ENCODE results near the gene C11orf65.

The C11orf65 gene, protein sequence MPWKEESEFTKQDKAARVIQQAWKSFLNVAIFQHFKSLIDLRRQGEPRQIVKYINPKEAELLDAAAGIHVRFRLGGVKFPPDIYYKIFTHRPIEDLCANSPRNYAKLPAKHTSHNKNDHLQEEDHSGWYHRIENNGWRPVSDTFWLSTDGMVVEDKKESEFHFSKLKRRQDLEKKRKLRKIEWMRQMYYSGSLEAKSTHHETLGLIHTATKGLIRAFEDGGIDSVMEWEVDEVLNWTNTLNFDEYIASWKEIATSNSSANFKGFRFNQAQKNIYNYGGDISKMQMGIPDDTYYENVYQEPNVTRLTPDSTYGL

DNA sequence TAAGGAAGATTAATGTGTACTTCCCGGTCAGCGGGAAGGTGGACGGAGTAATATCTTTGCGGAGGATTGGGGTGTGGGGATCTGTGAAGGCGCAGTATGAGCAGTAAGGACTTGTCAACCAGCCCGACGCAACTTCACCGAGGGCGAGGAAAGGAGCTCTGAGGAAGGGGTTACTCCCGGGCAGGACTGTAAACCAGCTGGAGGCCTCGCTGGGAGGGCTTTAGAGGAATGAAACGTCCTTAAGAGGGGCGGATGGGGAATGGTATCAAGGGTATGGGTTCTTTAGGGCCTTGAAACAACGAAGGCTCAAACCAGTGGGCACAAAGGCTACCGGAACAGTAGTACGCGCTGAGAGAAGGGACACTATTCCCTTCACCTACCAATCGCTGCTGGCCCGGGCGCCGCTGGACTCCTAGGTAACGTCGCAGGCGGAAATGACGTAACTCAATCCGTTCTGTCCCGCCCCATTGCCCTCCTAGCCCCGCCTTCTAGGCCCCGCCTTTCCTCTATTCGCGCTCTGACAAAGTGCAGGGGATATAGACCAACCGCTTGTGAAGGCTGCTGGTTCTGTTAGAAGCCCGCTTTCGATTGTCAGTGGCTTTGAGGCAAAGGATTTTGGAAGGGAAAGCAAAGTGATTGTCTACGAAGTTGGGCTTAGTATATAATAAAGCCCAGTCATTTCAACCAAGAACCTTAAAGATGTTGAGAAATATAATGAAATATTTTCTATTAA is at the start of gene C11orf65:
TSS of gene C11orf65 (minus strand) at position 439 of the 733 bp plus-strand sequence. CDS start 5,970 bp downstream, outside the sequence.
- DNase-seq = peak; percentile 99

DNA sequence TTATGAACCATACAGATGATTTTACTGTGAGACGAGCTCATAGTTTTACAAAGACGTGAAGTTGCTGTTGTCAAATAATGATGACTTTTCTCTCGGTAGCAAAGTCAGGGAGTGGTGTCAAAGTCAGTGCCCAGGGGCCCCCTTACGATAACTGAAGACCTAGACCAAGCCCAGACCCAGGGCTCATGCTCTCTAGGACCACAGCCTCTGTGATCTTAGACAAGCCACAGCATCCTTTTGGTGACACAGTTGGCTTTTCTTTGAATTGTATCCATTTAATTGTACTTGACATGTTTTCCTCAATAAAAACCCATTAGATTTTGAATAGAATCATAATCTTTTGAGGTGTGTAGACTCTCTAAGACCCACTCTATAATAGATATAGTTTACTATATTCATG is 48.8 kb upstream of the C11orf65 start:
- DNase-seq = no peak

DNA sequence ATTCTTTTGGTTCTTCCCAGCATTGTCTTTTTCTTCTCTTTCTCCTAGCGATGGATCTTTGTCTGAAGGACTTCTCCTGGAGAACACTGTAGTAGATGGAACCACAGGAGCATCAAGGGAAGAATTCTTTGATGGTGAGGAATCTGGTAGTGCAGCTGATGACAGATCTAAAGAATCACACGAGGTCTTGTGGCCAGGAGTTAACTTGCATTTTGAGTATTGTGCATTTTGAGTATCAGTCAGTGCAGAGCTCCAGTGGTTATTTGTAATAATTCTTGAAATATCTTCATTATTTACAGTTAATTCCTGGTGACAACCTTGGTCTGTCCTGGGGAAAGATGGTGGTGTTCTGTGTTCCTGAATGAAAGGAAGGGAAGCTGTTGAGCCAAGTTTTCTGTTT is 45.4 kb upstream of the C11orf65 start:
- DNase-seq = no peak

DNA sequence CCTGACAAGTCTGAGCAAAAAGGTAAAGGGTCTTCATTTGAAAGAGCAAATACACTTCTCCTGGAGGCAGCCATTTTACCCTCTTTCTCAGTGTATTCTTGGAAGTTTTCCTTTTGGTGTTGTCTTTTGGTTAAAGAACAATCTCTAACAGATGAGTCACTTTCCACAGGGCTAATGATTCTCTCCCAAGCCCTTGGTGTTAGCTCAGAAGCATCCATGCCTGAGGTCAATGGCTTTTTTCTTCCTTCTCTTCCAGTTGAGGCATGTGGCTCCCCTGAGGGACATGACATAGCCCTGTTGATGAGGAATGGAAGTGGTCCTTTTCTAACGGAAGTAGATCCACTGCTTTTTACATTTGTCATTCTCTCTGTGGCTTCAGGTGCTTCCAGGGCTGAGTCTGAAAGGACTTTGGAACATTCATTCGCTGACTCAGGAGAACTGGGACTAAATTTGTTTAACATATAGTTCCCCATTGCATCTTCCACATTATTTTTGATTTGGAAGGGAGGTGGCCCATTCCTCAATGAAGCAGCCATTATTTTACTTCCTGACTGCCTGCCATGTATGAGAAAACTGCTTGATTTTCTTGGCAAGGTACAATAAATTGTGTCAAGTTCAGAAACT is 44.6 kb upstream of the C11orf65 start:
- no peak for DNase-seq

DNA sequence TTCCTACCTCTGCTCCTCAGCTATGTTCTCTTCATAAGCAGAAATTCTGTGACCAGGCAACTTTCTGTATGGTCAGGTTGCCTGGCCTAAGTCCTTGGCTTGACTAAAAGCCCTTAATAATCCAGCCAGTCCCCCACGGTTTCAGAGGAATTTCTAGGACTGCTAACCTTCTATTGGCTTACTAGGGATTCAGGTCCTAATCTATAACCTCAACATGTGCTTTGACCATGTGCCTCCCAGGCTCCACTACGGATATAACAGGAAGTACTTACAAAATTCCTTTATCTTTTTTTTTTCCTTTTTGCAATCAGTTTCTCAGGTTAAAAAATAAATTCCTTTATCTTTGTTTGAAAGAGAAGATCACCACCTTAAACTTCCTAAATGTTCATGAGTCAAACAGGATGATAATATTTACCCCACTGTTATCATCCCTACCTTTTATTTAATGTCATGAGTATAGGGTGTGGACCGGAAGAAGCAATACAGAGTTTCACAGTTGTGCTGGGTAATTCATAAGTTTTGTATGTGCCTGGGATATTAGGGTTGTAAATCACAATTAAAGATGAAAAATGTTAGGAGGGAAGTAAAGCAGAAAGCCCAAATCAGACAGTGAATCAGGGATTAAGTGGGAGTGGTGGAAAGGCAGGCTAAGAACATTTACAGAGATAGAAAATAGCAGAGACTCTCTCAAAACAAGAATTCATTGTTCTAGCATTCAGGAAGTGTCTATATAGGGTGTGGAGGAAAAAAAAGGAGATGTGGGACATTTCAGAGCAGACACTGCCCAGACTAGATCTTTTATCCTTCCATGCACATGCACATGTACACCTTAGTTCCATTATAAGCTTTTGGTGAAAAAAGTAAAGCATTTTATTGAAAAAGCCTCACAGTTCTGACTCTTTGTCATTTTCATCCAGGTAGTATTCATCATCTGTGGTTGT is 41.6 kb upstream of the C11orf65 start:
- no peak for DNase-seq

DNA sequence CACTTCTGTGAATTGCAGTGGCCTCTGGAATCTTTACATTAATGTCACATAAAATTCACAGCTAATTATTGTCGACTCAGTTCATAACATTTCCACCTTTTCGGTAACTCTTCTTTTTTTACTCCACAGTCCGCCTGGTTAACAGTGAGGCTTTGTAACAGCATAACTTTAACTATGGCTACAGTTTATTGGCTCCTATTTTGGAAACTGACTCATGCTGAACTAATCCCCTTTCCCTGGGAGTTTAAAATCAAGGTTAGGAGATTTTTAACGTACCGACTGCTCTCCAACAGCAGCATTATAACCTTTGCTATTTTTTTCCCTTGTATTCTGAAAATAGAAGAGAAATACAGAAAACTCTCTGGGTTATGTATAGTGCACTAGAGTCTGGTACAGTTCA is 34.1 kb upstream of the C11orf65 start:
- DNase-seq = no peak

DNA sequence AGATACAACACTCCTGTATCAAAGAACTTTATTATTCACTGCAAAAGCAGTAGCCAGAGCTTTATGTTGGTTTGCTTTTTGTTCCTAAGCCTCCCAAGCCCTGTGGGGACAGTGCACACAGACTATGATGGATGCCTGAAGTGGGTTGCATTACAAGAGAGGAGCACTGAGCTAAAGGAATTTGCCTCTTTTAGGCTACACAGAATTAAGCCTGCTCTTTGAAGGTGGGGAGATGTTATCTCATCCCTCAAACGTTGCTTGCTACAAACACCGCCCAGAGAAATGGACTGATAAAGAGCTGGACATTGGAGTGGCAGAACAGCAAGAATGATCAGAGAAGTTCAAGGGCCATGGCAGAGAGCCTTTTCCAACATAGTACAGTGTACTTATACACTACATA is 33.4 kb upstream of the C11orf65 start:
- no peak for DNase-seq

DNA sequence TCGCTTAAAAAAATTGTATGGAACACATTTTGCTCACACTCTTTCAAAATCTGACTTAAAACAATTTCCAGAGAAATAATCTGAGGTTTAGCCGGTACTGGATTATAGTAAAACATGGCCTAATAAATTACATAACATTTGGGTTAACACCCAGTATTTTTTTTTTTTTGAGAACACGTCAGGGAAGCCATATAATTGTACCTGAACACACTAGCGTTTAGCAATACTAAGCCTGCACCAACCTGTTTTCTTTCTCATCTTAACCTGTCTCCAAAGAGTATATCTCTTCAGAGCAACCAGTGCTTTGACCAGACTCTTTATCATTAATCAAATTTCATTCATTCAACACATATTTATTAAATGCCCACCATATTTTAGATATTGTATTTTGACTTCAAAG is 32.8 kb upstream of the C11orf65 start:
- DNase-seq = no peak

DNA sequence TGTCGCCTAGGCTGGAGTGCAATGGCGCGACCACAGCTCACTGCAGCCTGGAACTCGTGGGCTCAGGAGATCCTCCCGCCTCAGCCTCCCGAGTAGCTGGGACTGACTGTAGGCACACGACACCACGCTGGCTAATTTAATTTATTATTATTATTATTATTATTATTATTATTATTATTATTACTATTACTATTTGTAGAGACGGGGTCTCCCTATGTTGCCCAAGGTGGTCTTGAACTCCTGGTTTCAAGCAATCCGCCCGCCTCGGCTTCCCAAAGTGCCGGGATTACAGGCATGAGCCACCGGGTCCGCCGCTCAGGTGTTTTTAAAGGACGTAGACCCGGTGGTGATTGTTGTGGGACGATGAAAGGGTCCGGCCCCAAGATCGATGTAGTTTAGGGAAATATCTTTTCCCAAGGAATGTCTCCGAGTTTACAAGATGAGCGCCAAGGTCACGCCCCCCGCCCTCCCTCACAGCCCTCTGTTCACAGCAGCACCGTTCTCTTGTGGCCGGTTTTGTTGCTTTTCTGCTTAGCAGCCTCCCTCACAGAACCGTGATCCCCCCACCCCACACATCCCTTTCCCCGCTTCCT is 31.6 kb upstream of the C11orf65 start:
- no peak for DNase-seq

DNA sequence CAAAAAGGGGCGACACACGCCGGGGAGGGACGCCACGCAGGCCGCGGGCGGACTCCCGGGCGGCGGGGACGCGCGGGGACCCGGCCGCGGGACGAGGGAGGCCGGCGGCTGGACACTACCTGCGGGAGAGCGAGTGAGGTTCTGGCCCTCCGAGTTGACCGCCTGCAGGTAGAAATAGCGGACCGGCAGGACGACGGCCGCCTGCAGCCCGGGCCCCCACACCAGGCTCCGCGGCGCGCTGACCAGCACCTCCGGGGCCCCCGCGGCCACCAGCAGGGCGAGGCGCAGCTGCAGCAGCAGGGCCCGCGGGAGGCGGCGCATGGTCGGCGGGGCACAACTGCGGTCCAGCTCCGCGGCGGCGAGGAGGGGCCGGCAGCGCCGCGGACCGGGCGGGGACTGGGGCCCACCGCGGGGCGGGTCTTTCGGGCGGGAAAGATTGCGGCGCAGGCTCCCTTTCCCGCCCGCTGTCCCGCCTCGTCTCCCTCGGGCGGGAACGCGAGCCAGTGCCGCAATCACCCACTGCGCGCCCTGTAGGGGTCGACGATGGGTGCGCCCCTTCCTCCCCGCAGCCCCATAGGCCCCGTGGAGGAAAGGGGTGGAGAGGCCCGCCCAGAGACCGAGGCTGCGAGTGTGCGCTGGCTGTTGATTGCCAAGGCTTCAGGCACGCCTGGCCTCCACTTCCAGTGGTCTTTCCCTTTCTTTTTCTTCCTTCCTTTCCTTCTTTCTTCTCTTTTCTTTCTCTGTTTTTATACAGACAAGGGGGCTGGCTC is 30.9 kb upstream of the C11orf65 start, which contains the start of gene POGLUT3:
TSS of gene POGLUT3 (minus strand) at position 339 of the 770 bp plus-strand sequence. CDS start at position 321, 18 bp downstream.
- peak; percentile 61 for DNase-seq

DNA sequence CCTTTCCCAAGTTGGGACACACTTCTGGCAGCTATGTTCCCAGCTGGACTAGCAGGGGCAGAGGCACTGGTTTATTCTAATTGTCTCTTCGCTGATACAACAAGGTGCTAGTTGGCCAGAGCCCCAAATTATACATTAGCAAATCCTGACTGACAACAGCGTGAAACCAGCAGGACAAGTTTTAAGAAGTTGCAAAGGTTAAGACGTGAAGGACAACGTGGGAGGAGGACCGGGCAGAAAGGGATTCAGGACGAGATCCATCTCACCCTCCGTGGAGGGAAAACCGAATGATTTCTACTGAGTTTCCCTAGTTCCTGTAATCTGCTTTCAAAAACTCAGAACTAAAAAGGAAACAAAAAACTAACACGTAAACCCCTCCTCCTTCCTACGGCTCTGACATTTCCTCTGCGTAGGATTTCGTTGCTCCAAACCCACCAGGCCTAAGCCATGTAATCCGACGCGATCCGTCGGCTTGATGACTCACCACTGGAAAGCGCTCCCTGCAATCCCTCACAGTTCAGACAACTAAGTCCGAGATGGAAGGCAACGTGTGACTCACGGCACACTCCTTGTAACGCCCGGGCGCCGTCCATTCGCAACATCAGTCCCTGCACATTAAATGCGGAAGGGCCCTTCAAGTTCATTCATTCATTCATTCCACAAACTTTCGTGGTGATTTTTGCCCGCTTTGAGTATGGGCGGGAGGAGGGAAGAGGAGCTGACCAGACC is 30.2 kb upstream of the C11orf65 start:
- DNase-seq = peak; percentile 93

DNA sequence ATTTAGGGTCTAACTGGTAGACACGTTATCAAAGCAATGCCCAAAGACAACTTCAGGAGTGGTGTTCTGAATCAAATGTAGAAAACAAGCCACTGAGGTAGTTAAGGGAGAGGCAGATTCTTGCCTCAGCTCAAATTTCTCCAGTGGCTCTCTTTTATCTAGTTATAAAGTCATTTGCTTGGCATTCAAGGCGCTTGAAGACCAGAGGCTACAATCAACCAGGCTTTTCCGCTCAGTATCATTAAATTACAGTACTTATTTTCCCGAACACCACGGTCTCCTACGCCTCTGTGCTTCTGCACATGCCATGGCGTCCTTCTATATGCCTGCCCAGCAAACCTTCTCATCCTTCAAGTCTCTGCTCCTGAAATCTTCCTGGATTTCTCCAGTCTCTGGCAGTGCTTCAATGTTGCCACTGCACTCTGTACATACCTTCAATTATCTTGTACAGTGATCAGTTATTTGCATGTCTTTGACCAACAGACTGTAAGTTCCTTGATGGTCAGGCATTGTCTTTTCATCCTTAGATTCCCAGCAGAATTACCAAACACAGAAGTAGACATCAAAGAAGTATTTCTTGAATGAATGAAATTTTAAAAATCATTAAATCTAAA is 29.4 kb upstream of the C11orf65 start:
- DNase-seq = no peak

DNA sequence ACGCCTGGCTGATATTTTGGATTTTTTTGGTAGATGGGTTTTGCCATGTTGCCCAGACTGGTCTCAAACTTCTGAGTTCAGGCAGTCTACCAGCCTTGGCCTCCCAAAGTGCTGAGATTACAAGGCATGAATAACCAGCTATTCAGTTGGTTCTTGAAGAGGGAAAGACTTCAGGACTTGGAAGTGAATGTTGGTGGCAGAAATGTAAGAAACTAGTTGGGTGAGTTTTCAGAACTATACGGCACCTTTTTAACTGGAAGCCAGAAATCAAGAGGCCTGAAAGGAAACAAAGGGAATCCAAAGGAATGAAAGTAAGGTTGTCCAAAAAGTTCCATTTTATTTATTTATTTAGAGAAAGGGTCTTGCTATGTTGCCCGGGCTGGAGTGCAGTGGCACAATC is 28.0 kb upstream of the C11orf65 start:
- no peak for DNase-seq

DNA sequence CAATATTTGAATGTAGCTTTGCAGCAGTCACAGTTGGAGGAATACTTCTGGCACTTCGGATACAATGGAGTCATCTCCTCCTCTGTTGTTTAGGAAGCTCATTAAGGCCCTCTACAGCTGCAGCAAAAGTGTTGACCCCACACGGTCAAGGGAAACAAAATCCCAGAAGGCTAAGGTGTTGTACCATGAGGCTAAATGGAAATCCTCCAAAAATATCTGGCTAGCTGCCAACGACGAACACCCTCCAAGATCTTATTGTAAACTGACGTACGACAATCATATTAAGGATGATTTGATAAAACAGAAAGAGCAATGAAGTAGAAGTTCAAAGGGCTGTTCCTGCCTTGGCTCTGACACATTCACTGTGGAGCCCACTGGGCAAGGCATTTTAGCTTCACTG is 26.9 kb upstream of the C11orf65 start:
- DNase-seq = peak; percentile 44

DNA sequence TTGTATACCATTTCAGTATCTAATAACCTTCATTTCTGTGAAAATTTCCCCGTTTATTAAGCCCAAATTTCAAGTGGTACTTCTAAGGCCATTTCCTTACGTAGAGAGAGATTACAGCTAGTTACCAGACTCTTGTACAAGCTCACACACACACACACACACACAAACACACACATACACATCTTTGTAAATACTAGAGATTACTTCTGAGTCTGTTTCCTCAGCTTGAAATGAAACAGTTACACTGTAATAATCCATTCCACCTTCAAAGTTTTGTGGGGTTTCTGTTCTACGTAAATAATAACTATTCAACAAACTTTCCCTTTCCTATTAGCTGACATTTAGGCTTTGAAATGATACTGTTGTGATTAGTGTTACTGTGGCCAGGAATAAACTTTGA is 24.6 kb upstream of the C11orf65 start:
- DNase-seq = no peak

DNA sequence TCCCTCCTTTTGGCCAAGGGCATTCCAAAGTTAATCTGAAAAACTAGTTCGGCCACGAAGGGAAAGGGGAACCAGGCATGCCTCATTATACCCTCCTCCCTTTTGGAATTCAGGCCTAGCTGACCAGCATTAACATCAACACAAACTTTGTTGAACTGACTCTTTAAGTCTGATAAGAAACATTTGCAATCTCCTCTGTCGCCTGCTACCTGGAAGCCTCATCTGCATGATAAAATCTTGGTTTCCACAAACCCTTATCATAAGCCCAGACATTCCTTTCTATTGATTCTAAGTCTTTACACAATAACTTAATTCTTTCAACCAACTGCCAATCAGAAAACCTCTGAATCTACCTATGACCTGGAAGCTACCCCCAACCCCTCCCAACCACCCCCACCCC is 19.5 kb upstream of the C11orf65 start:
- DNase-seq = no peak

DNA sequence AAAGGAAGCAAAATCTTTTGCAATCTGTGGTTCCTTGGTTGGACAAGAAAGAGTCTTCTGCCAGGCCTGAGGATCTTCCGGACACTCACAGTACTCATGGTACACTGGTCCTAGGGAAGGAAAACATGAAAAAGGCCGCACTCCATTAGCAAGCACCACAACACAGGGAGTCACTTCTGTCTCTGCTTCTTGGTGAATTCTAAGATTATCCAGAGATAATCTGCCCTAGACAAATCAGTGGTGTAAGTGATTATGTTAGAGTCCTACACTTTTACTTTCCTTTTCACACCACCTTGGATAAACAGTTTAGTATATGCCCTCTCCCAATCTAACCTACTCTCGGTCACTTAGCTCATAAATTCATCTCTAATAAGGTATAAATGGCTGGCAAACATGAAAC is 19.0 kb upstream of the C11orf65 start:
- DNase-seq = no peak

DNA sequence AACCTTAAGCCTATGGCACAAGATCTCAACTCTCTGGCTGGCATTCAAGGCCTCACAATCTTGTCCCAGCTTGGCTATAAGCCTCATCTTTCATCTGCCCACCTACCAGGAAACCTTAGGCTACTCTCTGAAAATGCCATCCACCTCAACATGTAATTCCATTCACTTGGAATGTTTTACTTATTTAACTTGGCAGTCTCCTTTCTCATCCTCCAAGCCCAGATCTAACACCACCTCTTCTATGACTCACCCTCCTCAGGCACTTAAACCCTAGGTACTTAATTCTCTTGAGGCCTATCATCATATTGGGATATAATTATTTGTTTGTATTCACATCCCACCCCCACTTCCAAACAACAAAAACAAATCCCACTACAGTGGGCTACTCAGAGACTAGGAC is 15.8 kb upstream of the C11orf65 start:
- DNase-seq = no peak

DNA sequence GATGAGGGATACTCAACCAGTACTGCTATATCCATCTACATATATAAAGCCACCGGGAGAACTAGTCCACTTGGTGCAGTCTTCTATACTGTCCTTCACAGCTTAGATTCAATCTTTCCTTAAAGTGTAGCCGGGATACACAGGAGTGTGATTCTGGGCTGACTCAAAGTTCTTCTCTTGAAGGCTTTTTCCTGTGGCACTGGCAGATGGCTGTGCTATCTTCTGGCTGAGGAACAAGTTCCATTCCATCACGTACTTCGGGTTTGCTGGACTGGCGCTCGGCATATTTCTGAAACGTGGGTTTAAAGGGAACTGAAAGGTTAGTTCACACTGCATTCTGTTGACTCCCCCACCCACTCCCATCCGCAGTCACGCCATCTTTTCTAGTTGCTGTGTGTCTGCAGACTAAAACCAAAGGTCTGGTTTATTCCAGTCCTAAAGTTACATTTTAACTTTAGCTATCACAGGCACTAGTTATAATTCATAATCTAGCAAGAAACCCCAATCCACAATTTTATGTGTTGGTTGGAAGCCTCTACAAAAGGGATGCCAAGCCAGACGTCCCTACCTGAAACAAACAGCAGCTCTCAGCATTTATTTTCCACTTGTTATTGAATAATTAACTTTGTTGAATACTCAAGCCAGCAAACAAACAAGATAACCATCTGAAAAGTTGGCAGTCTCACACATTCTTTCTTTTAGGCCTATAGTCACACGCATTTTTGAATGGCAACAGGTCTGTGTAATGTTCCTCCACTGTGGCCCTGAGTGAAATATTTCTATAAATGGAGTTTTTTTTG is 7.5 kb upstream of the C11orf65 start:
- no peak for DNase-seq

DNA sequence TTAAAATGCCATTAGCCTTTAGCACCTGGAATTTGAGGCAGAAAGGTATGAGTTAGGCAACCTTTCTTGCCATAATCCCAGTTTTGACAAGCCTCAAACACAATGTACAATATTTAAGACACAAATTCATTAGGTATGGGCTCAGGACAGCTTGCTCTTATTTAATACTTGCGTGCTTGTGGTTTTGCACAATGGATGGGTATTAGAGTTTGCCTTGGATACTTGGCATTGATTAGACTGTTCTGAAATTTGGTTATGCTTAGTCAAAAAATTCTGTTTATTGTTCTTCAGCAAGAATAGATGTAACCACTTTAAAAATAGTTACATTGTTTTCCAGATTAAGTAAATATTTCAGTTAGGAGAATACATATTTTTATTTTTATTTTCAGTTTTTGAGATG is 5.4 kb upstream of the C11orf65 start:
- DNase-seq = no peak

All from DMS79 treated with DMSO at 0.1 percent for 48 hours (cell line).